Measurements from ENCODE around the gene SPATA1. TPM values are rescaled to one million over a fixed set of nuclear protein-coding genes. Genes with fewer than 3 reads are reported as not detected.

The SPATA1 gene
- total and polyA plus RNA-seq, 2 donors (not counting 1 experiment from before 2014, with no cell fraction given): 0.96 to 1.7 TPM

DNA sequence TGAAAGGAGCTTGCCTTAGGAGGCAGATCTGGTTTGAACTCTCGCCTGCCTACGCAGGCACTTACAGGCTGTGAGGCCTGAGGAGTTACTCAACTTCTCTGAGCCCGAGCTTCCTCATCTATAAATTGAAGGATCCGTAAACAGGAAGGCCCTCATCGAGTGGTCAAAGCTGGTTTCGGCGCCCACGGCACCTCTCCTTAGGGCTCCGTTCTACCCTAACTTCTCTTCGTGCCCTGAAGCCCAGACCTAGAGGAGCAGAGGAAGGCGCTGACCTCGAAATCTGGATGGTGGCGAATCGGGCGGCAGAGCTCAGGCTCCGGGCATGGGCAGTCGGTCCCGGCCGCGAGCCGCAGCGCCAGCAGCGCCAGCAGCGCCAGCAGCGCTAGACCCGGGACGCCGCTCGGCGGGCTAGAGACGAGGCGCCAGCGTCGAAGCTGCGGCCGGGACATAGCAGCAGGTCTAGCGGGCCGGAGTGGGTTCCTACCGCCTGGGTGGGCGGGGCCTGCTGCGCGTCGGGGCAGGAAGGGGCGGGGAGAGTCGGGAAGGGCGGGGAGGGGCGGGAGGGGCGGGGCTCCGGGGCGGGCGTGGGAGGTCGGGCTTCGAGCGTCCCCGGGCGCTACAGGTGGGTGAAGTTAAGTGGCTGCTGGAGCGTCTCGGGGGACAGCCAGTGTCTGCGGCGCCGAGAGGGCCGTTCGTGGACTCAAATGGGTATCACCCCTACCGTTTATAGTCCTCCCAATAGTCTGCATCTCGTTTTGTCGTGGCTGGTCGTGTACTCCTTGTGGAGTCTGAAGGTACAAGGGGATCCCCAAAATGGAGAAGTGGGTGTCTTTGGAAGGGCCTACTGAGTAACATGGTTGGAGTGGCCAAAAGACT, 68.0 kb downstream of the SPATA1 start, which contains the start of gene CTBS:
Gene CTBS (minus strand): TSS at position 474 of the 876 bp plus-strand sequence. CDS start 25 bp downstream, at position 449.
- no peaks in the 10 kb centered on the region for H3K9me3 ChIP-seq (ENCODE audit: control insufficient read depth, insufficient read depth, low read depth, low read length)
- H3K4me3 ChIP-seq (replicated peaks in 1 of 4; ENCODE audit: control extremely low read depth in 1 of 4, insufficient read depth in 1 of 4, low read depth in 3 of 4, low read length in 4 of 4): peak within 1 kb of the TSS; percentile 67 to 85 (median 78)
- no peak for TF ChIP-seq EZH2 (IDR thresholded peaks at IDR 0.05; ENCODE audit: low read length, missing control alignments)
- TF ChIP-seq, protein P1, sequence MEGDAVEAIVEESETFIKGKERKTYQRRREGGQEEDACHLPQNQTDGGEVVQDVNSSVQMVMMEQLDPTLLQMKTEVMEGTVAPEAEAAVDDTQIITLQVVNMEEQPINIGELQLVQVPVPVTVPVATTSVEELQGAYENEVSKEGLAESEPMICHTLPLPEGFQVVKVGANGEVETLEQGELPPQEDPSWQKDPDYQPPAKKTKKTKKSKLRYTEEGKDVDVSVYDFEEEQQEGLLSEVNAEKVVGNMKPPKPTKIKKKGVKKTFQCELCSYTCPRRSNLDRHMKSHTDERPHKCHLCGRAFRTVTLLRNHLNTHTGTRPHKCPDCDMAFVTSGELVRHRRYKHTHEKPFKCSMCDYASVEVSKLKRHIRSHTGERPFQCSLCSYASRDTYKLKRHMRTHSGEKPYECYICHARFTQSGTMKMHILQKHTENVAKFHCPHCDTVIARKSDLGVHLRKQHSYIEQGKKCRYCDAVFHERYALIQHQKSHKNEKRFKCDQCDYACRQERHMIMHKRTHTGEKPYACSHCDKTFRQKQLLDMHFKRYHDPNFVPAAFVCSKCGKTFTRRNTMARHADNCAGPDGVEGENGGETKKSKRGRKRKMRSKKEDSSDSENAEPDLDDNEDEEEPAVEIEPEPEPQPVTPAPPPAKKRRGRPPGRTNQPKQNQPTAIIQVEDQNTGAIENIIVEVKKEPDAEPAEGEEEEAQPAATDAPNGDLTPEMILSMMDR (conservative IDR thresholded peaks at IDR 0.05 in 1 of 2, IDR thresholded peaks at IDR 0.05 in 1 of 2; ENCODE audit: low read depth in 1 of 2, low read length in 2 of 2): no peak
- no peaks in the 10 kb centered on the region for H3K36me3 ChIP-seq (ENCODE audit: control insufficient read depth, insufficient read depth, low read length)
- peak; percentile 83 to 86 for DNase-seq (ENCODE audit: low read depth in 2 of 2)
- peak within 1 kb of the TSS; percentile 98 for H2AFZ ChIP-seq (ENCODE audit: low read length)
- H3K4me1 ChIP-seq (ENCODE audit: control insufficient read depth, extremely low read depth, insufficient read depth, low read length): peaks cover 2% of the 10 kb centered on the region
- peak within 1 kb of the TSS; percentile 94 for H3K4me2 ChIP-seq (ENCODE audit: extremely low read depth, insufficient read depth, low read length)
- H3K9ac ChIP-seq (ENCODE audit: insufficient read depth, low read length): peak within 1 kb of the TSS; percentile 98
- H3K79me2 ChIP-seq (ENCODE audit: control insufficient read depth, insufficient read depth, low read length): peaks cover 7% of the 10 kb centered on the region
- H3K27ac ChIP-seq (ENCODE audit: insufficient read depth, low read length): peak within 1 kb of the TSS; percentile 99
- no peaks in the 10 kb centered on the region for H3K27me3 ChIP-seq (ENCODE audit: control insufficient read depth, insufficient read depth, low read length)
- no peaks in the 10 kb centered on the region for H4K20me1 ChIP-seq (ENCODE audit: control insufficient read depth, extremely low read depth, insufficient read depth, low read length)

DNA sequence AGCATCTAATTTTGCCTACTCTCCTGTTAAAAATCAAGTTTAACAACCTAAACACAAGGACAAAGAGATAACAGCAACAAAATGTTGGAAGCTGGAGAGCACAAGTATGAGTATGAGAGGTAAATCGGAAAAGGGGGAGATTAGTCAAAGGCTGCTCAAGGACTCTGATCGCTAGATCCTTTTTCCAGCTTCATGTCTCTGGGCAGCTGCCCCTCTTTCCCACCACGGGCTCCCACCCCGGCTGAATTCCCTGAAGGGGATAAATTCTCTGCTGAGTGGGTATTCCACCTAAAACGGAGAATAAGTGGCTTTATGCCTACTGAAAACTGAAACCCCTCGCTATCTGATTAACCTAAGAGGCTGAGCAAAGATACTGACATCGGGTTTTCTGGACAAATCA, 68.8 kb downstream of the SPATA1 start:
- Histone ChIP-seq H3K27me3 (ENCODE audit: control insufficient read depth, insufficient read depth, low read length) (no peaks in the 10 kb centered on the region), H2AFZ (ENCODE audit: low read length) (peak overlapping the region; percentile 98), H3K9me3 (ENCODE audit: control insufficient read depth, insufficient read depth, low read depth, low read length) (no peaks in the 10 kb centered on the region), H3K4me3 (replicated peaks in 1 of 4; ENCODE audit: control extremely low read depth in 1 of 4, insufficient read depth in 1 of 4, low read depth in 3 of 4, low read length in 4 of 4) (peak overlapping the region in 3 of 4 experiments; percentile 48 to 75 (median 69)), H3K27ac (ENCODE audit: insufficient read depth, low read length) (no peak overlapping the region), H3K4me1 (ENCODE audit: control insufficient read depth, extremely low read depth, insufficient read depth, low read length) (peaks cover 2% of the 10 kb centered on the region), H4K20me1 (ENCODE audit: control insufficient read depth, extremely low read depth, insufficient read depth, low read length) (no peaks in the 10 kb centered on the region), H3K4me2 (ENCODE audit: extremely low read depth, insufficient read depth, low read length) (peak overlapping the region; percentile 87), H3K79me2 (ENCODE audit: control insufficient read depth, insufficient read depth, low read length) (peaks cover 7% of the 10 kb centered on the region), H3K36me3 (ENCODE audit: control insufficient read depth, insufficient read depth, low read length) (no peaks in the 10 kb centered on the region), H3K9ac (ENCODE audit: insufficient read depth, low read length) (no peak overlapping the region)
- no peak for DNase-seq (ENCODE audit: low read depth in 2 of 2)
- TF ChIP-seq, protein P1 (conservative IDR thresholded peaks at IDR 0.05 in 1 of 2, IDR thresholded peaks at IDR 0.05 in 1 of 2; ENCODE audit: low read depth in 1 of 2, low read length in 2 of 2): no peak
- TF ChIP-seq EZH2 (IDR thresholded peaks at IDR 0.05; ENCODE audit: low read length, missing control alignments): no peak

DNA sequence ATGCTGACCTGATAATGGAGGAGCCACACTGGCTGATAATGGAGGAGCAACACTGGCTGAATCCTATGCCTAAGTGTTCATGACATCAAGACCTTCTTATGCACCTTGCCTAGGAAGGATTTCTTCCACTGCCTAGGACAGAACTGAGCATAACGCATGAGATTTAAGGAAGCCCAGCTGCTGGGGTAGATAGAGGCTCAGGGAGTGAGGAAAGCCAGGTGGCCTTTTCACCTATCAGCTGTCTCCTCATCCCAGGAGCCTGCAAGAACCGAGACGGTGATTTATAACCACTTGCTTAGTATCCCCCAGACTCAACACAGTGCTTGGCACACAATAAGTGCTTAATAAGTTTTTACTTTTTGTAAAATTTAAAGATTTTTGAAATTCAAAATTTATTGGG, 75.5 kb downstream of the SPATA1 start:
- no peak overlapping the region for H2AFZ ChIP-seq (ENCODE audit: low read length)
- H3K27ac ChIP-seq (ENCODE audit: insufficient read depth, low read length): no peak overlapping the region
- no peaks in the 10 kb centered on the region for H3K4me1 ChIP-seq (ENCODE audit: control insufficient read depth, extremely low read depth, insufficient read depth, low read length)
- H3K36me3 ChIP-seq (ENCODE audit: control insufficient read depth, insufficient read depth, low read length): no peaks in the 10 kb centered on the region
- no peak for DNase-seq (ENCODE audit: low read depth in 2 of 2)
- H4K20me1 ChIP-seq (ENCODE audit: control insufficient read depth, extremely low read depth, insufficient read depth, low read length): no peaks in the 10 kb centered on the region
- no peaks in the 10 kb centered on the region for H3K27me3 ChIP-seq (ENCODE audit: control insufficient read depth, insufficient read depth, low read length)
- no peak overlapping the region for H3K4me2 ChIP-seq (ENCODE audit: extremely low read depth, insufficient read depth, low read length)
- H3K9ac ChIP-seq (ENCODE audit: insufficient read depth, low read length): no peak overlapping the region
- H3K79me2 ChIP-seq (ENCODE audit: control insufficient read depth, insufficient read depth, low read length): no peaks in the 10 kb centered on the region
- TF ChIP-seq, protein P1 (conservative IDR thresholded peaks at IDR 0.05 in 1 of 2, IDR thresholded peaks at IDR 0.05 in 1 of 2; ENCODE audit: low read depth in 1 of 2, low read length in 2 of 2): no peak
- no peak for TF ChIP-seq EZH2 (IDR thresholded peaks at IDR 0.05; ENCODE audit: low read length, missing control alignments)
- H3K4me3 ChIP-seq (replicated peaks in 1 of 4; ENCODE audit: control extremely low read depth in 1 of 4, insufficient read depth in 1 of 4, low read depth in 3 of 4, low read length in 4 of 4): no peak overlapping the region
- no peaks in the 10 kb centered on the region for H3K9me3 ChIP-seq (ENCODE audit: control insufficient read depth, insufficient read depth, low read depth, low read length)

Measured in fibroblast of lung (primary cell).